NT2/D1 (cell line): ENCODE results near the gene AASDHPPT.

ENCODE experiments used
- YY1 ChIP-seq: IDR thresholded peaks from 2 replicates; pipeline ENCODE4 v1.6.1; 2011; ENCODE audit not compliant: insufficient read length, insufficient read depth
- ZNF274 ChIP-seq: IDR thresholded peaks from 2 replicates; pipeline ENCODE4 v1.6.1; 2011; ENCODE audit warnings: mild to moderate bottlenecking, low read depth, low read length

DNA sequence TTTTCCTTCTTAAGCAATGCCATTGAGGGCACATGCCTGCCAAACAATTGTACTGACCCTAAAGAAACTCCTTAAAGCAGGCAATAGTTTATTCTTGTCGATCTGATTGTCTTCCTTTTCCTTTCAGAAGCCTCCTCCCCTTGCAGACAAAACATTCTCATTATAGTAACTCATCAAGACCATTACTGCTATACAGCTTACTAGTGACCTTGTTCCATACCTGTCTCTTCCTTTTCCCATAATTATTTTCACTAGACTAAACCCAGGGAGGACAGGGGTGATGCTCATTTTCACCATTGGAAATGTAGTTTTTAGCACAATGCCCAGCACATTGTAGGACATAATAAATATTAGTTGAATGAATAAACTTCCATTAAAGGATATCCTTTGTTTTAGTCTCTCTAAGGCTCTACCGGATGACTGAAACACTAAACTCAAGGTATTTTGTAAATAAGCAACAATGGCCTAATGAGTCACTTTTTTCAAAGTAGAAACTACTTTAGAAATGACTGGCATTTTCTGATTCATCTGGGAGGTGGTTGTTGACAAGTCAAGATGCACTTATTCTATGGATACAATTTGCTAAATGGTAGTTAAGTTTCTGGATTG, 46.2 kb upstream of the AASDHPPT start:
- TF ChIP-seq ZNF274 (no peak), YY1 (no peak)
